Sigmoid colon (tissue), 7 donors: ENCODE measurements around the gene CYP2E1. TPM values are rescaled to one million over a fixed set of nuclear protein-coding genes. Genes with fewer than 3 reads are reported as not detected.
A peak's percentile ranks its signal among the peaks of the same experiment; 100 is the strongest.

Experiments used
- DNase-seq: peaks from one replicate; pipeline ENCODE4 v3.0.0-alpha.2; 2019
- H3K27ac ChIP-seq, 4 donors: fragments of 200-600 bp; sonication (generic); one replicate each; pipeline ENCODE4 v1.5.1; 2016 to 2019; ENCODE audit warnings: mild to moderate bottlenecking in 1 of 4
- H3K27me3 ChIP-seq, 3 donors: fragments of 200-600 bp; sonication (generic); one replicate each; pipeline ENCODE4 v1.5.1; 2019; ENCODE audit warnings: mild to moderate bottlenecking in 1 of 3
- H3K36me3 ChIP-seq, 4 donors: fragments of 200-600 bp; sonication (generic); one replicate each; pipeline ENCODE4 v1.5.1; 2016 to 2019
- H3K4me1 ChIP-seq, 4 donors: fragments of 200-600 bp; sonication (generic); one replicate each; pipeline ENCODE4 v1.5.1; 2017 to 2019
- H3K4me3 ChIP-seq, 4 donors: fragments of 200-600 bp; sonication (generic); one replicate each; pipeline ENCODE4 v1.5.1; 2017 to 2019; ENCODE audit warnings: mild to moderate bottlenecking in 2 of 4, moderate library complexity in 1 of 4
- H3K9me3 ChIP-seq, 4 donors: fragments of 200-600 bp in 3 of 4; sonication (generic) in 3 of 4; one replicate each; pipeline versions ENCODE4 v1.5.1 to v1.6.1; 2013 to 2019
- CTCF ChIP-seq, 4 experiments: fragments of 450-650 bp in 3 of 4; fragments of 200-600 bp in 1 of 4; IDR thresholded peaks; one replicate each; pipeline ENCODE4 v1.5.1; 2016 to 2019; ENCODE audit warnings: antibody characterized with exemption in 4 of 4, mild to moderate bottlenecking in 3 of 4, moderate library complexity in 2 of 4
- EP300 ChIP-seq, 4 donors: sonication (generic); formaldehyde crosslinking; IDR thresholded peaks; one replicate each; pipeline ENCODE4 v1.6.1; 2017; ENCODE audit warnings: antibody characterized with exemption in 4 of 4
- POLR2A ChIP-seq, 2 donors: fragments of 450-650 bp; IDR thresholded peaks; one replicate each; pipeline ENCODE4 v1.6.1; 2016; ENCODE audit warnings: antibody characterized with exemption in 2 of 2, mild to moderate bottlenecking in 2 of 2, moderate library complexity in 2 of 2
- POLR2AphosphoS5 ChIP-seq, 4 donors: sonication (generic); formaldehyde crosslinking; IDR thresholded peaks; one replicate each; pipeline ENCODE4 v1.6.1; 2017; ENCODE audit warnings: antibody characterized with exemption in 4 of 4
- WGBS, 2 donors: extraction: QIAGEN DNeasy Blood & Tissue Kit; methylation state at CpG; one replicate each; pipeline ENCODE4 v1.1.7; 2013; 5-methylcytosine and 5-hydroxymethylcytosine counted together
- intact Hi-C: fragments of 100-400 bp; cut with DNase I; formaldehyde crosslinking; loops from one replicate; pipeline ENCODE4 v1.15.1; 2023
- polyA plus RNA-seq, 3 donors: library from polyadenylated mRNA; stranded (reverse); fragments of 200-250 nt; gene quantifications; one replicate each; pipeline ENCODE4 v1.2.3, GENCODE V29; 2013
- total RNA-seq, 4 donors: library from RNA; depleted of rRNA; stranded (reverse); fragments of >200 nt; gene quantifications; one replicate each; pipeline ENCODE4 v1.1.0, GENCODE V29; 2016
- donor health status: healthy with polysubstance abuse.
- donor health status: Bipolar disorder and iron deficiency.
- donor health status: healthy.

CYP2E1 gene
- total and polyA plus RNA-seq, 7 donors = 0.66 to 7.2 (median 2.5) TPM; not detected in 2

GRCh38 chr10:133528296-133528844 lies 1.2 kb downstream of the CYP2E1 start:
- peaks cover 0 to 4% (median 3%) of the 10 kb centered on the region in 4 donors for H3K9me3 ChIP-seq
- H3K36me3 ChIP-seq = peaks cover 0 to 7% (median 0%) of the 10 kb centered on the region in 4 donors
- DNase-seq = no peak
- intact Hi-C loops = no loop called here
- 6 to 7% methylated on average over 50 of the region's 50 CpGs for WGBS, 2 donors
- H3K27me3 ChIP-seq = peaks cover 13 to 47% (median 31%) of the 10 kb centered on the region in 3 donors
- H3K4me3 ChIP-seq = peak overlapping the region in 3 of 4 donors; percentile 20 to 32 (median 29)
- no peak overlapping the region for H3K27ac ChIP-seq
- peaks cover 0 to 23% (median 18%) of the 10 kb centered on the region in 4 donors for H3K4me1 ChIP-seq
- TF ChIP-seq POLR2A (IDR thresholded peaks at IDR 0.05) (no peak), CTCF (IDR thresholded peaks at IDR 0.05) (no peak), EP300 (IDR thresholded peaks at IDR 0.05) (no peak), POLR2AphosphoS5 (IDR thresholded peaks at IDR 0.05) (no peak)

GRCh38 chr10:133528845-133529575 lies 1.8 kb downstream of the CYP2E1 start:
- peaks cover 0 to 23% (median 18%) of the 10 kb centered on the region in 4 donors for H3K4me1 ChIP-seq
- peaks cover 0 to 4% (median 0%) of the 10 kb centered on the region in 4 donors for H3K9me3 ChIP-seq
- no peak overlapping the region for H3K27ac ChIP-seq
- WGBS, 2 donors = 8% methylated on average over 37 of the region's 37 CpGs
- peak overlapping the region in 3 of 4 donors; percentile 20 to 32 (median 29) for H3K4me3 ChIP-seq
- H3K27me3 ChIP-seq = peaks cover 13 to 47% (median 31%) of the 10 kb centered on the region in 3 donors
- no peak for TF ChIP-seq POLR2A (IDR thresholded peaks at IDR 0.05)
- TF ChIP-seq EP300 (IDR thresholded peaks at IDR 0.05) = no peak
- TF ChIP-seq POLR2AphosphoS5 (IDR thresholded peaks at IDR 0.05) = no peak
- H3K36me3 ChIP-seq = peaks cover 0 to 7% (median 0%) of the 10 kb centered on the region in 4 donors
- no peak for DNase-seq
- intact Hi-C loops = no loop called here

- peak overlapping the region in 1 of 4 donors; percentile 29 for H3K4me3 ChIP-seq
- DNase-seq = no peak
- peaks cover 13 to 47% (median 31%) of the 10 kb centered on the region in 3 donors for H3K27me3 ChIP-seq
Observed at GRCh38 chr10:133529576-133529946, 2.4 kb downstream of the CYP2E1 start.

GRCh38 chr10:133530506-133530905 lies 3.3 kb downstream of the CYP2E1 start:
- no peak for TF ChIP-seq POLR2AphosphoS5 (IDR thresholded peaks at IDR 0.05)
- TF ChIP-seq POLR2A (IDR thresholded peaks at IDR 0.05) = no peak
- TF ChIP-seq EP300 (IDR thresholded peaks at IDR 0.05) = no peak
- no peak for TF ChIP-seq CTCF (IDR thresholded peaks at IDR 0.05)
- no peak for DNase-seq
- no peaks in the 10 kb centered on the region for H3K9me3 ChIP-seq
- 25 to 33% methylated on average over 9 of the region's 9 CpGs for WGBS, 2 donors
- peaks cover 0 to 23% (median 18%) of the 10 kb centered on the region in 4 donors for H3K4me1 ChIP-seq
- peaks cover 0 to 7% (median 0%) of the 10 kb centered on the region in 4 donors for H3K36me3 ChIP-seq
- H3K27me3 ChIP-seq = peaks cover 13 to 47% (median 31%) of the 10 kb centered on the region in 3 donors
- H3K4me3 ChIP-seq = no peak overlapping the region
- H3K27ac ChIP-seq = no peak overlapping the region
- intact Hi-C loops = no loop called here

More at GRCh38 chr10:133529576-133529946, 2.4 kb downstream of the CYP2E1 start:
- Histone ChIP-seq H3K27ac (no peak overlapping the region), H3K36me3 (peaks cover 0 to 7% (median 0%) of the 10 kb centered on the region in 4 donors), H3K4me1 (peaks cover 0 to 23% (median 18%) of the 10 kb centered on the region in 4 donors), H3K9me3 (no peaks in the 10 kb centered on the region)
- TF ChIP-seq POLR2AphosphoS5 (IDR thresholded peaks at IDR 0.05) = no peak
- no peak for TF ChIP-seq EP300 (IDR thresholded peaks at IDR 0.05)
- no peak for TF ChIP-seq POLR2A (IDR thresholded peaks at IDR 0.05)
- TF ChIP-seq CTCF (IDR thresholded peaks at IDR 0.05) = no peak
- intact Hi-C loops = no loop called here
- WGBS, 2 donors = 15 to 37% methylated on average over 26 of the region's 26 CpGs

GRCh38 chr10:133532871-133533270 lies 5.7 kb downstream of the CYP2E1 start:
- TF ChIP-seq POLR2AphosphoS5 (IDR thresholded peaks at IDR 0.05) = no peak
- TF ChIP-seq EP300 (IDR thresholded peaks at IDR 0.05) = no peak
- no peak for TF ChIP-seq POLR2A (IDR thresholded peaks at IDR 0.05)
- TF ChIP-seq CTCF (IDR thresholded peaks at IDR 0.05) = no peak
- Histone ChIP-seq H3K27ac (no peak overlapping the region), H3K4me1 (peaks cover 0 to 18% (median 13%) of the 10 kb centered on the region in 4 donors), H3K4me3 (no peak overlapping the region), H3K36me3 (peaks cover 0 to 17% (median 0%) of the 10 kb centered on the region in 4 donors), H3K9me3 (no peaks in the 10 kb centered on the region), H3K27me3 (peaks cover 7 to 28% (median 20%) of the 10 kb centered on the region in 3 donors)
- WGBS, 2 donors = 82 to 84% methylated on average over 7 of the region's 7 CpGs
- no peak for DNase-seq
- intact Hi-C loops = no loop called here
